ENCODE measurements around the gene MROH2A.
A peak's percentile ranks its signal among the peaks of the same experiment; 100 is the strongest.

MROH2A gene

GRCh38 chr2:233845301-233846060, 67.4 kb downstream of the MROH2A start:
- Histone ChIP-seq H3K4me3 (no peak overlapping the region), H3K36me3 (no peaks in the 10 kb centered on the region), H3K4me1 (no peaks in the 10 kb centered on the region), H3K9me3 (no peaks in the 10 kb centered on the region), H3K27me3 (no peaks in the 10 kb centered on the region), H3K27ac (no peak overlapping the region)
- DNase-seq = no peak
- intact Hi-C loops (cut with DNase I; ENCODE audit: low total_unique reads) = no loop called here
- no peak for TF ChIP-seq CTCF (IDR thresholded peaks at IDR 0.05)

- H3K27ac ChIP-seq = no peak overlapping the region
- H3K9me3 ChIP-seq = no peaks in the 10 kb centered on the region
- no peaks in the 10 kb centered on the region for H3K36me3 ChIP-seq
Measured at GRCh38 chr2:233846387-233847247, 68.5 kb downstream of the MROH2A start.

GRCh38 chr2:233847248-233847898, 69.2 kb downstream of the MROH2A start:
- intact Hi-C loops (cut with DNase I; ENCODE audit: low total_unique reads) = no loop called here
- peak in 1 of 2 donors; percentile 50 for DNase-seq
- no peak for TF ChIP-seq CTCF (IDR thresholded peaks at IDR 0.05)
- Histone ChIP-seq H3K27me3 (no peaks in the 10 kb centered on the region), H3K4me1 (no peaks in the 10 kb centered on the region), H3K36me3 (no peaks in the 10 kb centered on the region), H3K9me3 (no peaks in the 10 kb centered on the region), H3K4me3 (no peak overlapping the region), H3K27ac (no peak overlapping the region)

More at GRCh38 chr2:233846387-233847247, 68.5 kb downstream of the MROH2A start:
- no peaks in the 10 kb centered on the region for H3K4me1 ChIP-seq
- no peak overlapping the region for H3K4me3 ChIP-seq
- no peak for TF ChIP-seq CTCF (IDR thresholded peaks at IDR 0.05)
- DNase-seq = no peak
- intact Hi-C loops (cut with DNase I; ENCODE audit: low total_unique reads) = no loop called here
- no peaks in the 10 kb centered on the region for H3K27me3 ChIP-seq

- H3K4me3 ChIP-seq = no peak overlapping the region
- H3K27ac ChIP-seq = no peak overlapping the region
- no peak for TF ChIP-seq CTCF (IDR thresholded peaks at IDR 0.05)
- H3K9me3 ChIP-seq = no peaks in the 10 kb centered on the region
- intact Hi-C loops (cut with DNase I; ENCODE audit: low total_unique reads) = no loop called here
- H3K36me3 ChIP-seq = no peaks in the 10 kb centered on the region
- DNase-seq = no peak
- no peaks in the 10 kb centered on the region for H3K27me3 ChIP-seq
- H3K4me1 ChIP-seq = no peaks in the 10 kb centered on the region
Measured at GRCh38 chr2:233848276-233848675, 70.1 kb downstream of the MROH2A start.

- no peak for DNase-seq
- no peaks in the 10 kb centered on the region for H3K9me3 ChIP-seq
- H3K27me3 ChIP-seq = no peaks in the 10 kb centered on the region
- no peaks in the 10 kb centered on the region for H3K36me3 ChIP-seq
- H3K4me1 ChIP-seq = peaks cover 0 to 10% (median 7%) of the 10 kb centered on the region in 4 donors
- intact Hi-C loops (cut with DNase I; ENCODE audit: low total_unique reads) = no loop called here
- no peak overlapping the region for H3K27ac ChIP-seq
- H3K4me3 ChIP-seq = no peak overlapping the region
- no peak for TF ChIP-seq CTCF (IDR thresholded peaks at IDR 0.05)
Measured at GRCh38 chr2:233849607-233850271, 71.6 kb downstream of the MROH2A start.

All from tibial artery (tissue), 4 donors.